Measurements from ENCODE around the gene F2RL3.

F2RL3 gene

GRCh38 chr19:16892868-16893685 is 4.3 kb downstream of the F2RL3 start:
- in situ Hi-C loops (cut with MboI; ENCODE audit: low sequenced_read_pairs): no loop called here

DNA sequence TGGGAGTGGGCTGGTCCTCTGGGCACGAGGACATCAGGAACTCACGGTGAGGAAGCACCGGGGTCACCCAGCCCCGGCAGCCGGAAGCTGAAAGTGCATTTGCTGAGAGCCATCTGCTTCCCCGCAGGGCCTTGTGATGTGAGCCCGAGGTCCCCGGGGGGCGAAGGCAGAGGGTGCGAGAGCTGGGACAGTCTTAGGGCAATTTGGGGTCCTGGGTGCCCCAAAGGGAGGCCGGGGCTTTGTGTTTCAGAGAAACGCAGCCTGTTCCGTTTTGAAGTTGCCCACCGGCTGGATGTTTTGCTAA is 4.8 kb downstream of the F2RL3 start:
- in situ Hi-C loops (cut with MboI; ENCODE audit: low sequenced_read_pairs): no loop called here

DNA sequence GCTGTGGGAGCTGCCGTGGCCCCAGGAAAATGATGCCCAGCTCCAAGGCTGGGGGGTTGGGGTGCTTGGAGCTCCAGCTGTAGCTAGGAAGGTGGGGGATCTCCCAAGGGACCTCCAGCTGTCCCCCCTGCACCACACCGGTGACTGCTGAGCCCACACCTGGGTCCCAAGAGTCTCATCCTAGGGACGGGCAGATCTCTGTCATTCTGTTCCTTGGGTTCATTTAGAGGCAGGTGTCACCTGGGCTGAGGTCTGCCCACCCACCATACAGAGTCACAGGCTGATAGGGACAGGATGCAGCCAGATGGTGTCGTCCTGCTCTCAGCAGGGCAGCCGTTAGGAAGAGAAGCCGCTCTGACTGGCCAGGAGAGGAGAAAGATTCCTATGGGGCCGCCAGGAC is 5.3 kb downstream of the F2RL3 start:
- in situ Hi-C loops (cut with MboI; ENCODE audit: low sequenced_read_pairs): no loop called here

- in situ Hi-C loops (cut with MboI; ENCODE audit: low sequenced_read_pairs): no loop called here
Observed at GRCh38 chr19:16895467-16896145, 6.8 kb downstream of the F2RL3 start.

DNA sequence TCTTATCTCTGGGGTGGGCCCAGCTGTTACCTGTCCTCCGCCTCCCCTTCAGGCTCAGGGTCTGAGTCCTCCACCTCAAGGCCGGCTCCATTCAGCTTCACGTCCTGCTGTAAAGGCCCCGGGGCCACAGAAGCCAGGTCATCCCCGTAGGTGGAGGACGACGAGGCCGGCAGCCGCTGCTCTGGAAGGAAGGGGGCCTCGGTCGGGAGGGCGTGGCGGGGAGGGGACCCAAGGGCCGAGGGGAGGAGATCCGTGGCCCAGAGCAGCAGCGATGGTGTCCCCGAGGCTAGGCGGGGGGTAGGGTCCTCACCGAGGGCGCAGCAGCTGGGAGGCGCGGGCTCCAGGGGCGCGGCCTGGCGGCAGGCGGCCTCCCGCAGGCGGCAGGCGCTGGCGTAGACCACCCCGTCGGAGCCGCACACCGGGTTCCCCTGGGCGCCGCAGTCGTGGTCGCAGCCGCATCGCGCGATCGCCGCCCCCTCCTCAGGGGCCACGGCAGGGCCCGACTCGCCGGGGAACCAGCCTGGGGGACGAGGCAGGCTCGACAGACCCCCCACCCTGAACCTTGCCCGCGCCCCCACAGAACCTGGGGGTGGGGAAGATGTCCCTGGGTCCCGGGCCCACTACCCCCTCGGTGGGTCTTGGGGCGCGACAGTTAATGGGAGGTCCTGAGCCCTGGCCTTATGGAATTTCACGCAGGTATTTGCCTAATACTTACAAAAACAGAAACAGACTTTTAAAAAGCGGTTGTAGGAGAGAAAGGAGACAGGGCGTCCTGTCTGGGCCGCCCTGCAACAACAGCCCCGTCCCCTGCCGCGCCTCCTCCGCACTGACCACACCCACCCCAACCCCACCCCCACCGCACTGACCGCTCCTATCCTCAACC is 7.6 kb downstream of the F2RL3 start:
- in situ Hi-C loops (cut with MboI; ENCODE audit: low sequenced_read_pairs): no loop called here

- in situ Hi-C loops (cut with MboI; ENCODE audit: low sequenced_read_pairs): no loop called here
Observed at GRCh38 chr19:16897029-16897855, 8.4 kb downstream of the F2RL3 start.

- in situ Hi-C loops (cut with MboI; ENCODE audit: low sequenced_read_pairs): no loop called here
Observed at GRCh38 chr19:16897856-16898161, 9.0 kb downstream of the F2RL3 start.

- in situ Hi-C loops (cut with MboI; ENCODE audit: low sequenced_read_pairs): no loop called here
Observed at GRCh38 chr19:16898361-16899015, 9.7 kb downstream of the F2RL3 start.

- in situ Hi-C loops (cut with MboI; ENCODE audit: low sequenced_read_pairs): no loop called here
Observed at GRCh38 chr19:16899566-16900075, 10.8 kb downstream of the F2RL3 start.

DNA sequence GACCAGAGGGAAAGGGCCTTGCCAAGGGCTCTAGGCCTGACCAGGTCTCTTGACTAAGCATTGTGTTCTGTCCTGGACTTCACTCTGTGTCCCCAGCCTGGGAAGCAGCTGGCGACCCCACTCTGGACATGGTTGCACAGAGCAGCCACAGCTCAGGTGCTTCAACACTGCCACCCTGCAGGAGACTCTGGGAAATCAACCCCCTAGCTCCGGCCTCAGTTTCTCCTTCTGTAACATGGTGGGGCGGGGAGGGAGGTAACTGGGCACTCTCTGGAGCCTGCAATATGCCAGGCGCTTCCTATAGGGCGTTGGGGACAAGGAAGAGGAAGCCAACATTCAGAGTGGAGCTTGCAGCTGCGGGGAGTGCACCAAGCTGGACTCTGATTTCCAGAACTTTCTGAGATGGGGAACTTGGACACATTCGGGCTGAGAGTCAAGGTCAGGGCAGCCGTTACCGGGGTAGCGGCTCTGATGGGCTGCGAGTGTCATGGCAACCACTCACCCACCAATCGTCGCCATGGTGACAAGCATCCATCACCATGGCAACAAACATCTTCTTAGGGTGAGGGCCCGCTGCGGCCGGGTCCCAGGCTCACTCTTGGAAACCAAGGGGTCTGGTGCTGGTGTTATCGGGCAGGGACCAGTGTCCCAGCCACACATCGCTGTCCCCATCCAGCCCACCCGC is 12.8 kb downstream of the F2RL3 start:
- in situ Hi-C loops (cut with MboI; ENCODE audit: low sequenced_read_pairs): no loop called here

DNA sequence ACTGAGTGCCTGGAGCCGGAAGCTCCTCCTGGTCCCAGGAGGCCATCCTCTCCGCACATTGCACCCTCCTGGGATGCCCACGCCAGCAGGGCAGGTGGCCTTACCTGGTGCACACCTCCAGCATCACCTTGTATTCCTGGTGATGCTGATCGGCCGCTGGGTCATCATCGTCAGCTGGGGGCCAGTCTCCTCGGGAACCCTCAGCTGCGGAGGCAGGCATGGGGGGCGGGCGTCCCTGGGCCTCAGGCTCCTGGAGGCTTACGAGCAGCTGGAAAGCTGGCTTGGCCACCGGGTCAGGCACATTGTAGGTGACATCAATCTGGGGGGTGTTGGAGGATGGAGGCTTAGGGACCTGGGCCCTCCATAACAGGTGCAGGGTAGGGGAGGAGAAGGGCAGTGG is 13.7 kb downstream of the F2RL3 start:
- in situ Hi-C loops (cut with MboI; ENCODE audit: low sequenced_read_pairs): no loop called here

DNA sequence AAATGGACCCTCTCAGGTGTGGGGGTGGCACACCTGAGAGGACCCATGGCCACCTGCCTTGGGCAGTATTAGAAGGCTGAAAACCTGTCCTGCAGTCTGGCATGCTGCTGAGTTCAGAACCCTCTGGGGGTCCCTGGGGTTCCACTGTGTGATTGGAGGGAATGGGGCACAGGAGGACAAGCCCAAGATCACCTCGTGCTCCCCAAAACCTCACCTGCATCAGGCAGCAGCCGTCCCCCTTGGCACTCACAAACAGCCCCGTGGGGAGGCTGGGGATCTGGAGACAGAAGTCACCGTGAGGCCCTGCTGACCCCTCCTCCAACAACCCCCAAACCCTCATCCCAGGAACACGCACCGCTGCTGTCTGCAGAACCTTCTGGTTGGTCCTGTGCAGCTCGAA is 14.5 kb downstream of the F2RL3 start:
- in situ Hi-C loops (cut with MboI; ENCODE audit: low sequenced_read_pairs): no loop called here

- in situ Hi-C loops (cut with MboI; ENCODE audit: low sequenced_read_pairs): no loop called here
Observed at GRCh38 chr19:16904599-16904998, 15.8 kb downstream of the F2RL3 start.

GRCh38 chr19:16908759-16909158 is 20.0 kb downstream of the F2RL3 start:
- in situ Hi-C loops (cut with MboI; ENCODE audit: low sequenced_read_pairs): no loop called here

GRCh38 chr19:16911046-16911445 is 22.2 kb downstream of the F2RL3 start:
- in situ Hi-C loops (cut with MboI; ENCODE audit: low sequenced_read_pairs): no loop called here

GRCh38 chr19:16912780-16913179 is 24.0 kb downstream of the F2RL3 start:
- in situ Hi-C loops (cut with MboI; ENCODE audit: low sequenced_read_pairs): no loop called here

GRCh38 chr19:16914421-16914820 is 25.6 kb downstream of the F2RL3 start:
- in situ Hi-C loops (cut with MboI; ENCODE audit: low sequenced_read_pairs): no loop called here

- in situ Hi-C loops (cut with MboI; ENCODE audit: low sequenced_read_pairs): no loop called here
Observed at GRCh38 chr19:16915135-16915534, 26.3 kb downstream of the F2RL3 start.

DNA sequence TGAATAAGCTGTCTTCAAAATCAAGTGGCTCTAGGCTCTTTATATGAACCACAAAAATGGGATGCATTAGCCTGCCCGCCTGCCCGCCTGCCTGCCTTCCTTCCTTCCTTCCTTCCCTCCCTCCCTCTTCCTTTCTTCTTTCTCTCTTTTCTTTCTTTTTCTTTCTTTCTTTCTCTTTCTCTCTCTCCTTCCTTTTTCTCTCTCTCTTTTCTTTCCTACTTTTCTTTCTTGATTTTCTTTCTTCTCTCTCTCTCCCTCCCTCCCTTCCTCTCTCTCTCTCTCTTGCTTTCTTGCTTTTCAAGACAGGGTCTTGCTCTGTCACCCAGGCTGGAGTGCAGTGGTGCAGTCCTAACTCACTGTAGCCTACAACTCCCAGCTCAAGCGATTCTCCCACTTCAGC is 26.9 kb downstream of the F2RL3 start:
- in situ Hi-C loops (cut with MboI; ENCODE audit: low sequenced_read_pairs): no loop called here

- in situ Hi-C loops (cut with MboI; ENCODE audit: low sequenced_read_pairs): no loop called here
Observed at GRCh38 chr19:16917401-16917800, 28.6 kb downstream of the F2RL3 start.

All from HL-60/S4 treated with retinoic acid at 250 ng/mL for 4 days and 3 days (cell line).